ENCODE measurements around the gene ACBD4.

The ACBD4 gene

DNA sequence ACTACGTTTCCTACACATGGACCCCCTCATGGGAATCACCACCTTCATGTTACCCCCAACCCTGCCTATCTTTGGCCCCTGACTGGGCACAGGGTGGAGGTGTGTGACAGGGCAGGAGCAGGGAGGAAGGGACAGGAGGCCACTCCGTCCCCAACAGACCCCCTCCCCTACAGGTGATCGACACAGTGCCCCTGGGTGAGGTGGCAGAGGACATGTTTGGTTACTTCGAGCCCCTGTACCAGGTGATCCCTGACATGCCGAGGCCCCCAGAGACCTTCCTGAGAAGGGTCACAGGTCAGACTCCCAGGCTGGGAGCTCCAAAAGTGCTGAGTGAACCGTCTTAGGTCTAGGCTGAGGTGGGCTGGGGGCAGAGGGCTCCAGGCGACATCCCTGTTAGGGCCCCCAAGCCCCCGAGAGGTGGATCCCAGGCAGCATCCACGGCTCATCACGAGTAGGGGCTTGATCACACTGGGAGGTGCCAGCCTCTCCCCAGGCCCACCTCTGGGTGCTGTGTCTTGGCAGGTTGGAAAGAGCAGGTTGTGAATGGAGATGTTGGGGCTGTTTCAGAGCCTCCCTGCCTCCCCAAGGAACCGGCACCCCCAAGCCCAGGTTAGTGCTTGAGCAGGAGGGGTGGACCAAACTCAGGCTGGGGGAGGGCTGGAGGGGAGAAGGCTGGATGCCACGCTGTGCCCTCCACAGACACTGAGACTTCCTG lies 1.5 kb downstream of the ACBD4 start:
- no peak for DNase-seq (ENCODE audit: low spot score)

DNA sequence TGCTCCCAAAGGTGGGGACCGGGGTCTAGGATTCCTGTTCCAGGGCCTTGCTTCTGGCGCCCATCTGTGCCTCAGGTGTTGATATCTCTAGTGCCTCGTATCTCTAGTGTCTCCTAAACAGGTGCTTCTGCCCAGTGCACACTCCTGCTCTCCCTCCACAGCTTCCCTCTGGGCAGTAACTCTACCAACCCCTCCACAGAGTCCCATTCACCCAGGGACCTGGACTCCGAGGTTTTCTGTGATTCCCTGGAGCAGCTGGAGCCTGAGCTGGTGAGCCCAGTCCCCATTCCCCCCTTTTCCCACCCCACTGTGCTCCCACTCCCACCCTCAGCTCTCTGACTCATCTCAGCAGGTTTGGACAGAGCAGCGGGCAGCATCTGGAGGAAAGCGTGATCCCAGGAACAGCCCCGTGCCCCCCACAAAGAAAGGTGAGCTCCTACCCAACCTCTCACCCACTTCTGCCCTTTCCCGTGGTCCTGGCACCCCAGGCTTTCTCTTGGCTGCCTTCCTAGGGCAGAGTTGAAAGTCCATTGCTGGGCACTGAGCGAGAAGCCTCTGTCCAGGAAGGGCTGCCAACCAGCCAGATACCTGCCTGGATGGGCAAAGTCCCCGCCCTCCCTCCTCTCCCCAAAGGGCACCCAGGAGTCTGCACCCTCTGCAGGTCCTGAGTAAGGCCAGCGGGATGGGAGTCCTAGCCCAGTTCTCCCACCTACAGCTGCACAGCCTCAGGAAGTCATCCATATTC lies 2.2 kb downstream of the ACBD4 start:
- DNase-seq (ENCODE audit: low spot score) = no peak

DNA sequence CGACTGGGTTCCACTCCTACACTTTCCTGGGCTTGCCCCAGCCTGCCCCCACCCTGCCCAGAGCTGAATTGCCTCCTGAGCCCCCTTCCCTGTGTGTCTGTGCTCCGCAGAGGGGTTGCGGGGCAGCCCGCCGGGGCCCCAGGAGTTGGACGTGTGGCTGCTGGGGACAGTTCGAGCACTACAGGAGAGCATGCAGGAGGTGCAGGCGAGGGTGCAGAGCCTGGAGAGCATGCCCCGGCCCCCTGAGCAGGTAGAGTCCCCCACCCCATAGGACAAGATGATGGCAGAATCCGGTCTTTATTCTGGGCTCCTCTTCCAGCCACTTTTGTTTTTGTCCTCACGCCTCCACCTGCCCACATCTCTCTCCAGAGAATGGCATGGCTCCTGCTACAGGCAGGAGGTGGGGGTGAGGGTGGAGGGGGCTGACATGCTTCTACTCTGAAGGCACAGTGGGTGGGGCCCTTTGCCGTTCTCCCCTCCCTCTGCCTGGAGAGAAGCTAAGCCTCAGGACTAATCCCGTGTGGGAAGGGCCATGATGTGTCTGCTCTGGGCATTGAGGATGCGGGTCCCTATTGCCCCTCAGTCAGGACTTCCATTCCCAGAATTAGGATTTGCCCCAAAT lies 3.5 kb downstream of the ACBD4 start:
- DNase-seq (ENCODE audit: low spot score) = no peak

DNA sequence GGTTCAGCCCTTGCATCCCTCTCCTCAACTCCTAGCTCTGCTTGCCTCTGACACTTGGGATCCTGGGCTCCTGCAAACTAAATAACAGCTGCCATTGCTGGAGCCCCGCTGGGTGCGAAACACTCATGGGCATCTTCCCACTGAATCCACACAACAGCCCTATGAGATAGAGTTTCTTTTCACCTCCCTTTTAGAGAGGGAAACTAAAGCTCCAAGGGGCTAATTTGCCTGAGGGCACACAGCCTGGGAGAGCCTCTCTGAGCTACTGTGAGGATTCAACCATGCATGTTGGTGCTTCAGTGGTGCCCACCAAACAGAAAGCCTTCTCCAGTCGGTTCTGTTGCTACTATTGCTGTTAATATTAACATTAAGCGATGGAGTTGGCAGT lies 4.0 kb downstream of the ACBD4 start:
- DNase-seq (ENCODE audit: low spot score) = no peak

DNA sequence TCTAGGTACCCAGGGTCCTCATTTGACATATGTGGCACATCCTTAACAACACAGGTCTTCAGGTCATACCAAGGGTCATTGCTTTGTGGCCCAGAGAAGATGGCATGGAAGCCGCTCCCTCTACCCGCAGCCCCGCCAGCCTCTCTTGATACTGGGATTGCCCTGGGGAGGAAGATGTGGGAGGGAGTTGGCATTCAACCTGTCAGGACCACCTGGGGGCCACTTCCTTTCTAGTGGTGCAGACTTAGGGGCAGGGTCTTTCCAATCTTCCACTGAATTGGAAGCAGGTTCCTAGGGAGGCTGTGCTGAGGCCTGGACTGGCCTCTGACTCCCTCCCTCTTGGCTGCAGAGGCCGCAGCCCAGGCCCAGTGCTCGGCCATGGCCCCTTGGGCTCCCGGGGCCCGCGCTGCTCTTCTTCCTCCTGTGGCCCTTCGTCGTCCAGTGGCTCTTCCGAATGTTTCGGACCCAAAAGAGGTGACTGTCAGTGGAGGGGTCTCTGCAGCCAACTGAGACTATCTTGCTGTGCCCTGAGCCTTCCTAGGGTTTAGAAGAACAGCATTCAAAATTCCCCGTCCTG lies 7.7 kb downstream of the ACBD4 start:
- no peak for DNase-seq (ENCODE audit: low spot score)

DNA sequence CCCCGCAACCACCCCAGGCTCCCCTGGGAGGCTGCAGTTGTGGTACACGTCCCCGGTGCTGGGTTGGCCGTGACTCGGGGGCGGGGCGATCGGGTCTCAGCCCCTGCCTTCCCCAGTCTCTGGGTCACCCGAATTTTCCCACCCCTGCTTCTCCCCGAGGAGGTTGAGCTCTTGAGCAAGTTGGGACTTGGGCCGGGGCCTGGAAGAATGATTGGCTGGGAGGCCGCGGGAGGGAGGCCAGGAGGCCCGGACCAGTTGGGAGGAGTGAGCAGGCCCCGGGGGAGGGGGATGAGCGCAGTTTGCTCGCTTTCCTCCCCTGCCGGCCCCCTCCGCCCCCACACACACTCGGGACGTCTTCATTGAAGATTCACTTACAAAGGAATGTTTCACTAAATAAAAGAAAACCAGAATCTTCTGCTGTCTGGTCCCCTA lies 8.3 kb downstream of the ACBD4 start:
- peak; percentile 76 for DNase-seq (ENCODE audit: low spot score)

DNA sequence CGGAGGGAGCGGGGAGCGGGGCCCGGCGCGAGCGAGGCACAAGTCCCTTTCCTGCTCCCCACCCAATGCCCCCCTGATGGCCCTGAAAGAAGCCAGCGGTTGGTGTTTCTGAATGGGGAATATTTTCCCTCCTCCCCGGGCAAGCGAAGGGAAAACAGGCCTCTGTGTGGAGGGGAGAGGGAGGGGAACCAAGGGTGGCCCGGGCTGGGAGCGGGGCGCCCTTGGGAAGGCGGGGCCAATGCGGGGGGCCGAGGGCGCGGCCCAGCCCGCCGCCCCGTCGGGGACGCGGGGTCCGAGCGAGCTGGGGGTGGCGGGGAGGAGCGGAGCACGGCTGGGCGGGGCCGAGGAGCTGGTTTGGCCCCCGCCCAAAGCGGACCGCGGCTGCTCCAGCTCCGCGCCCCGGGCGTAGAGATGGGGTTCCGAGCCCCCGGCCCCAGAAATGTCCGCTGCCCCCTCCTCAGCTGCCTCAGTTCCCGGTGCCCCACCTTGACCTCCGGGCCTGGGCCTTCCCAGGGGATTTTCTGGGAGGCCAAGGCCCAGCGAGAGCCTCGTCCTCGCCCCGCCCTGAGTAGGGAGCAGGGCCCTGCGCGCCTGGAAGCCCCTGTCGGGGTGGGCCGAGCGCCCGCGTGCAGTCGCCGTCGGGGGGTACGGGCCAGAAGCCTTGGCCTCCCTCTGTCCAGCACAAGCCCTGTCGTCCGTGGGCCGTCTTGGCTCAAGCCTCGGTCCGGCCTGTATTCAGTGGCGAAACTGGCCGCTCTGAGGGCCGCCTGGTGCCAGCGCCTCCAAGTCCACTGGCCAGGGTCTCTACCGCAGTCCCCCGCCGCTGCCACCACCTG lies 8.9 kb downstream of the ACBD4 start:
- DNase-seq (ENCODE audit: low spot score) = peak; percentile 44

DNA sequence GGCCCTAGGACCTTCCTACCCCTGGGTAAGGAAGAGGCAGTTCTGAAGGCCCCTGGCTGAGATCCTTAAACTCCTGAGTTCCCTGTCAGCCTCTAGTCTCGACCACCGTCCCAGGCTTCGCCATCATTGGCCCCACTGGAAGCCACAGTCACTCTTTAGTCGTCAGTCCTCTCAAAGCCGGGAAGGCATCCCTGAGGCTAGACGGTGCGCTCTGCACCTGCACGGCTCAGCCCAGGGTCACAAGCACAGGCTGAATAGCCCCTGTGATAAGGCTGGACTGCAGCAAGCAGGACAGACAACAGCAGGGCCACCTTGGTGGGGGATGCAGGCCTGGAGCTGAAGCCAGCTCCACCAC lies 9.5 kb downstream of the ACBD4 start:
- no peak for DNase-seq (ENCODE audit: low spot score)

DNA sequence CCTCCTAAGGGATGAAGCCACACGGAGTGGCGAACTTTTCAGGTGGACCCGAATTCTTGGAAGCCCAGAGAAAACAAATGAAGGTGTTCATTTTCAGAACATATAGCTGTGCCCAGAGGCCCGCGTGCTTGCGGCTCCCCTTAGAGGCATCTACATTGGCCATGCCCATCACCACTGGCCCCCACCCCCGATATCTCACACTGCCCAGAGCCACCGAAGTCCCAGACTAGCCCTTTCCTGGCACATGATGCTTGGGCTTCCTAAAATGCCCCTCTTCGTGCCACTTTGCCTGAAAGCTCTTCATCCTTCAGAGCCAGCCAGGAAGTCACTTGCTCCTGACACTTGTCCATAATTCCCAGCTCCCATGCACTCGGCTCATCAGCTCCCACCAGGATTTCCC lies 10.7 kb downstream of the ACBD4 start:
- DNase-seq (ENCODE audit: low spot score) = no peak

DNA sequence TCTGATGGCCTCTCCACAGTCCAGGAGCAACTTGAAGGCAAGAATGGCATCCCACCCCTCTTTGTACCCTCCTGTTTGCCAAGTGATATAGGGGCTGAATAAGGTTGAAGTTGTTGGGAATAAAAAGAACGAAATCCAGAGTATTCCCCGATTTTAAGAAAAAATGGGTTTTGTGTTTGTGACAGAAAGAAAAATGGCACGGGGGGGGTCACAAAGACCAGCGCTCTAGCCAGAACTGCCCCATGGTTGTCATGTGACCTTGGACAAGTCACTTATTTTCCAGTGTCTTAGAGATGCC lies 11.1 kb downstream of the ACBD4 start:
- no peak for DNase-seq (ENCODE audit: low spot score)

DNA sequence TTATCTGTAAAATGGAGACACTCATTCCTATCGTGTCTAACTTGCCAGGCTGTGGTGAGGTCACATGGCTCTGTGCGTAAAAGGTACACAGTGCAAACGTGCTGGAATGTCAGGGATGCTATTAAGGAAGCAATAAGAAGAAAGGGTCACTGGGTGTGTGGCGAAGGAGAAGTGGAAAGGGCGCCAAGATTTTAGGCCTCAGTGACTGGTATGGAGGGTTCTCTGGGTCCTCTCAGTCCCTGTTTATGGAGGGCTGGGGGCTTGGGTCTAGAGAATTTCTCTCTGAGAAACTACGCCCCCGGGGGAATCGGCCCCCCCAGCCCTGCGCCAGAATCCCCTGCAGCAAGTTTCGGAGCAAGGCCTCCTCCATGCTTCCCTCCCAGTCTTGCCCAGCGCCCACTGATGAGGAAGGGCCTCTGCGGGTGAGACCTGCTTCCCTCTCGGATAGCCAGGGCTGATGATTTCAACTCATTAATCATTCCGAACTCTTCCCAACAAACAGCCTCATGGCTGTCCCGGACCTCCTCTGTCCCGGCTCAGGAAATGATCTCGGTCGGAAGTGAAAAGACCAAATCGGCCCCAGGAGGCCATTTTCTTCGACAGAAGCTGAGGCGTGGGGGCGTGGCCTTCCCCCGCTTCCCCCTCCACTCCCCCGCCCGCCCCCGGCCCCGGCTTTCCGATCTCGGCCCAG lies 11.5 kb downstream of the ACBD4 start:
- DNase-seq (ENCODE audit: low spot score) = peak; percentile 58

DNA sequence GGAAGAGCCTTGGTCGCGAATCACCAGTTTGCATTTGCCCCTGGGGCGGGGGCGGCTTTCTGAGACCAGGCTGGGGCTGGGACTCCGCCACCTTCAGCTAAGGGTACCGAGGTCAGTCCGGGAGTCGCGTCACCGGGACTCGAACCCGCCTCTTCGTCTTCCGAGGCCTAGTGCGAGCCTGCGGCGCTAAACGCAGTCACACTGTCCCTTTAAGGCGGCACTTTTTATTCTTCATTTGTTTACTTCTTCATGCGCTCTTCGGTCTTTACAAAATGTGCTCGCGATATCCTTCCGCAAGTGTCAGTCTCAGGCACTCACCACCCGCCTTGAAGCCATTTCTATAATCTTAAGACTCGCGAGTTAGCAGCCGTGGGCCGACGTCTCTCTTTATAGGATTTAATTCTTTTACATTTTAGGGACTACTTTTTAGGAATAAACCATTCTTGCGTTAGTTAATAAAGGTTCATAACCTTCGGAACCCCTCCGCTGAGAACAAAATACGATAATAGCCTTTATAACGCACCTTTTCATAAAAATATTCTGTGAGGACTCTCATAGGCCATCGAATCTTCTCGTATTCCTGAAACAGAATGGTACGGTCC lies 12.2 kb downstream of the ACBD4 start:
- DNase-seq (ENCODE audit: low spot score) = peak; percentile 56

DNA sequence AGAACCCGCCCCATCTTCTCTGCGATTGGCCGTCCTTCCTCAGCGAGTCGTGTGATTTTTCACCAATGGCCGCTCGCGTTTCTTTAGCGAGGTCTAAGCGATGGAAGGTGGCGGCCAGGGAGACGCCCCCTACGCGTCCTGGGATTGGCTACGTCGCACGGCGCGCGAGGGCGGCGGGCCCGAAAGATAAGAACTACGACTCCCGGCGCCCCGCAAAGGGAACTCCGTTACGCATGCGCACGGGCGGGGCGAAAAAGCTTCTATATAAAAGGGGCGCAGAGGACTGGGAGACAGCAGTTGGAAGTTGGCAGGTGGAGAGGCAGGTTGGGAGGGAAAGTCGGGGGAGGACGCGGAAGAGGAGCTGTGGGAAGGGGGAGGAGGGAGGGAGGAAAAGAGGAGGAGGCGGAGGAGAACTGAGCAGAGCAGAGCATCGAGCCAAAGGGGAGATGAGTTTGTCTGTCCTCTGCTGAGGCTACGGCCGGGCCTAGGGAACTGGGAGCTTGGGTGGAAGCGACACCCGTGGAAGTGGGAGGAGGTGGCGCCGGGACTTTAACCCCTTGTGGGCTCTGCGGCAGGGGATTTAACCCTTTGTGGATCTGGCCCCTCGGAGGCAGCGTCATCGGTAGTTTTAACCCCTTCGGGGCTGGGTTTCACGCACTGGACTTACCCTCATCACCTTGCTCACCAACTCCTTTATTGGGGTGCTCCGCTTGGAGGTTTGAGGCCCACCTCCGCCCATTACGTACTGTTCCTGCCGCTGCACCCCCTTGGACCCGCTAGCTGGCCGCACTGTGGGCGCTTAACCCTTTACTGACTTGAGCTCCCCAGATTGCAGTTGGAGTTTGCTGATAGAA lies 12.9 kb downstream of the ACBD4 start, which contains the start of gene HEXIM1:
HEXIM1 (plus strand) TSS at position 293 of the 854 bp plus-strand sequence. CDS start 716 bp downstream, outside the sequence.
- peak; percentile 97 for DNase-seq (ENCODE audit: low spot score)

DNA sequence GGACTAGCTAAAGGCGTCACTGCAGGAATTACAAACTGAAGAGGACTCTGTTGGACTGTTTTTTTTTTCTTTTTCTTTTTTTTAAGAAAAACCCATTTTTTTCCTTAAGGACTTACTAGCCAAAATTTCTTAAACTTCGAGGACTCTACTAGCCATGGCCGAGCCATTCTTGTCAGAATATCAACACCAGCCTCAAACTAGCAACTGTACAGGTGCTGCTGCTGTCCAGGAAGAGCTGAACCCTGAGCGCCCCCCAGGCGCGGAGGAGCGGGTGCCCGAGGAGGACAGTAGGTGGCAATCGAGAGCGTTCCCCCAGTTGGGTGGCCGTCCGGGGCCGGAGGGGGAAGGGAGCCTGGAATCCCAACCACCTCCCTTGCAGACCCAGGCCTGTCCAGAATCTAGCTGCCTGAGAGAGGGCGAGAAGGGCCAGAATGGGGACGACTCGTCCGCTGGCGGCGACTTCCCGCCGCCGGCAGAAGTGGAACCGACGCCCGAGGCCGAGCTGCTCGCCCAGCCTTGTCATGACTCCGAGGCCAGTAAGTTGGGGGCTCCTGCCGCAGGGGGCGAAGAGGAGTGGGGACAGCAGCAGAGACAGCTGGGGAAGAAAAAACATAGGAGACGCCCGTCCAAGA lies 13.7 kb downstream of the ACBD4 start:
- DNase-seq (ENCODE audit: low spot score) = peak; percentile 80

DNA sequence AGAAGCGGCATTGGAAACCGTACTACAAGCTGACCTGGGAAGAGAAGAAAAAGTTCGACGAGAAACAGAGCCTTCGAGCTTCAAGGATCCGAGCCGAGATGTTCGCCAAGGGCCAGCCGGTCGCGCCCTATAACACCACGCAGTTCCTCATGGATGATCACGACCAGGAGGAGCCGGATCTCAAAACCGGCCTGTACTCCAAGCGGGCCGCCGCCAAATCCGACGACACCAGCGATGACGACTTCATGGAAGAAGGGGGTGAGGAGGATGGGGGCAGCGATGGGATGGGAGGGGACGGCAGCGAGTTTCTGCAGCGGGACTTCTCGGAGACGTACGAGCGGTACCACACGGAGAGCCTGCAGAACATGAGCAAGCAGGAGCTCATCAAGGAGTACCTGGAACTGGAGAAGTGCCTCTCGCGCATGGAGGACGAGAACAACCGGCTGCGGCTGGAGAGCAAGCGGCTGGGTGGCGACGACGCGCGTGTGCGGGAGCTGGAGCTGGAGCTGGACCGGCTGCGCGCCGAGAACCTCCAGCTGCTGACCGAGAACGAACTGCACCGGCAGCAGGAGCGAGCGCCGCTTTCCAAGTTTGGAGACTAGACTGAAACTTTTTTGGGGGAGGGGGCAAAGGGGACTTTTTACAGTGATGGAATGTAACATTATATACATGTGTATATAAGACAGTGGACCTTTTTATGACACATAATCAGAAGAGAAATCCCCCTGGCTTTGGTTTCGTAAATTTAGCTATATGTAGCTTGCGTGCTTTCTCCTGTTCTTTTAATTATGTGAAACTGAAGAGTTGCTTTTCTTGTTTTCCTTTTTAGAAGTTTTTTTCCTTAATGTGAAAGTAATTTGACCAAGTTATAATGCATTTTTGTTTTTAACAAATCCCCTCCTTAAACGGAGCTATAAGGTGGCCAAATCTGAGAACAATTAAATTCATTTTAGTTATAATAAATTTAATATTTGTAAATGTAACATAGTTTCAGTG lies 14.5 kb downstream of the ACBD4 start:
- DNase-seq (ENCODE audit: low spot score) = peak; percentile 23

DNA sequence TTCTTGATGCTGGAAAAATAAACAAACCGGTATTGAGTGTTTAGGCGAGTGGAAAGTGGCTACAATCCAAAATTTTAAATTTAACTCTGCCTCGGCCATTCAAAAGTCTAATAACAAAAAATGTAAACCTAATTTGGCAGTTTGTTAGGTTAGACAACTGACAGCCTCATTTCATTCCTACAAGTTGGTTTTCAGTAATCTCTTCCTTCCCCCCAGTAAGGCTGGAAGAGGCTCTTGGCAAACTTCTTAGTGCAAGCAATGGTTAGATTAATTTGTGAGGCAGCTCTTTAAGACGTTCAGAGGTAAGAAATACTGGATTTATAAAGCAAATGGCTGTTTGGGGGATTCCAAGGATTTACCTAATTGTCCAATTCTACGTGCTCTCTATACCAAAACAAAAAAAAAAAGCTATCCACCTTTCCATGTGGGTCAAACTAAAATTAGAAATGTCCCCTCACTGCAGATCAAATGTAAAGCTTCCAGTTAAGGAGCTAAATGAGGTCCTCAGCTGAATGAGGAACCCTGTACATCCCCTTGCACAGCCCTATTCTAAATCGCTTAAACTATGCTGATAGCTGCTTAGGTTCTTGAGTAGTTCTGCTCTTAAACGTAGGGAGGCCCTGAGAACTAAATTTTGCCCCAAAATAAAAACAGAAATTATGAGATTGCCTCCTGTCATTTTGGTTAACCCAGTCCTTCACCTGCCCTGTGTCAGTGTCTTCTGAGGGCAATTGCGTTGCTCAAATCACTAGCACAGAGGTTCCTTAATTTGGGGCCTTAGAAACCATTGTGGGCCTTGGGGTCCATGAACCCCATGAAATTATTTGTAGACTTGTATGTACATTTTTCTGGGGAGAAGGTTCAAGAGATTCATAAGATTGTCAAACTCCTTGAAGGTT lies 15.7 kb downstream of the ACBD4 start:
- no peak for DNase-seq (ENCODE audit: low spot score)

DNA sequence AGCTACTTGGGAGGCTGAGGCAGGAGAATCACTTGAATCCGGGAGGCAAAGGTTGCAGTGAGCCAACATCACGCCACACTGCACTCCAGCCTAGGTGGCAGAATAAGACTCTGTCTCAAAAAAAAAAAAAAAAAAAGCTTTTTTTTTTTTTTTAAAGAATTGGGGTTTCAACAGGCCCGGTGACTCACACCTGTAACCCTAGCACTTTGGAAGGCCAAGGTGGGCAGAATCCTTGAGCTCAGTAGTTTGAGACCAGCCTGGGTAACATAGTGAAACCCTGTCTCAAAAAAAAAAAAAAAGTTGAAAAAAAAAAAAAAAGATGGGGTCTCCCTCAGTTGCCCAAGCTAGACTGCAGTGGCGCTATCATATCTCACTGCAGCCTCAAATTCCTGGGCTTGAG lies 19.5 kb downstream of the ACBD4 start:
- no peak for DNase-seq (ENCODE audit: low spot score)
